HFFc6 (cell line): ENCODE results near the gene CCDC149. TPM values are rescaled to one million over a fixed set of nuclear protein-coding genes. Genes with fewer than 3 reads are reported as not detected.

Source experiments
- DNase-seq: peaks from one replicate; pipeline ENCODE4 v3.0.0-alpha.2; 2018
- H3K27ac Mint-ChIP-seq: 2 replicates; pipeline ENCODE4 v1.8.0; 2020; ENCODE audit warnings: mild to moderate bottlenecking, mixed read lengths
- H3K27me3 Mint-ChIP-seq: 2 replicates; pipeline ENCODE4 v1.8.0; 2021; ENCODE audit warnings: mild to moderate bottlenecking, moderate library complexity, mixed read lengths; ENCODE audit not compliant: insufficient read depth
- H3K36me3 Mint-ChIP-seq: 2 replicates; pipeline ENCODE4 v1.8.0; 2021; ENCODE audit warnings: low read depth, mixed read lengths
- H3K4me1 Mint-ChIP-seq: 2 replicates; pipeline ENCODE4 v1.8.0; 2020; ENCODE audit warnings: low read depth, mixed read lengths
- H3K4me3 Mint-ChIP-seq: 2 replicates; pipeline ENCODE4 v1.8.0; 2020; ENCODE audit warnings: mild to moderate bottlenecking, moderate library complexity, mixed read lengths
- H3K9me3 Mint-ChIP-seq: 2 replicates; pipeline ENCODE4 v1.8.0; 2020; ENCODE audit warnings: mild to moderate bottlenecking, mixed read lengths
- total RNA-seq, 6 experiments: library from RNA; stranded (reverse); fragmentation: NEBNext Ultra II Directional; extraction: Animal tissue kit (Norgen Biotek cat#: 25700); gene quantifications; 2 replicates in 1 of 6; 3 replicates in 5 of 6; pipeline ENCODE4 v1.2.3, GENCODE V29; 2021
- TF ChIP-seq, protein P1 (sequence below): fragments of 200-600 bp; sonication (generic); IDR thresholded peaks from 2 replicates; pipeline ENCODE4 v1.5.0; 2021; ENCODE audit warnings: antibody characterized with exemption, mild to moderate bottlenecking

Gene CCDC149
- total RNA-seq, 6 experiments from 2014 or later: 10.9 to 13.5 (median 12.9) TPM

DNA sequence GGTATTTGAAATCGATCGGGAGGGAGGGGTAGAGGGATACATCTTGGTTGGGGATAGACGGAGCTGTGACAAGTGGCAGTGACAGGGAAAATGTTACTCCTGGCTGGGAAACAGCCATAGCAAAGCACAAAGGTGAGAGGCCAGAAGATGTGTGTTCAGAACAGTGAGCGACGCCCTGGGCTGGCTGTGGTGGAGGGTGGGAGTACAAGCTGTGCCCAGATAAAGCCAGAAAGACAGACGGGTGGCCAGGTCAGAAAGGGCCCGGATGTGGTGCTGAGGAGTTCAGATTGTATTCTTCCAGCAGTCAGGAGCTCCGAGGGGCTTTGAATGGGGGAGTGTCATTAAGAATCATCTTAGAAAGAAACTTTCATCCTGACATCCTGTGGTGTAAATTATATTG is 27.9 kb downstream of the CCDC149 start:
- peaks cover 24% of the 10 kb centered on the region for H3K4me1 Mint-ChIP-seq
- no peak overlapping the region for H3K27ac Mint-ChIP-seq

DNA sequence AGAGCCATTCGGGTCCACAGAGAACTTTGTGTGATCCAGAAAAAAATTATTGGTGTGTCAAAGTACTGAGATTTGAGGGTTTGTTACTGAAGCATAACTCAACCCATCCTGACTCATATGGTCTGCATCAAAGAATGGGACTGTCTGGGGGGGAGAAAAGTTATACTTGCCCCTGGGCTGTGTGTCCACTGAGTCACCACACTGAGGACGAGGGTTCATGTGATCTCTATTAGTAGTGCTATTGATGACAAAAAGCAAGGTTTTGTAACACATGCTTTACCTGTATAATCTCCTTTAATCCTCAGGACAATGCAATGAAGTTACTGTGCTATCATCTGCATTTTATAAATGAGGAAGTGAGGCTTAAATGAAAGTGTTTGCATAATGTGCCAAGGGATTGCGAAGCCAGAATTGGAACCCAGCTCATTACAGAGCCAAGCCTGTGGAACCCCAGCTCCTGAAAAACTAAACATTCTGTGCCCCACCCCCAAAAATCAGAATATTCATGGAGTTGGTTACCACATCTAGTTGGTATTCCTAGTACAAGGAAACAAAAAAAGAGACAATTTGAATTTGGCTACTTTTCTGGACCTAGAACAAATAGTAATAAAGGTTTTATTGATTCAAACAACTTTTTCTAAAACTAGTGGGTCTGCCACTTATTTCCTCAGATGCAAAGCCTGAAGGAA is 31.2 kb downstream of the CCDC149 start:
- no peak for DNase-seq
- Mint-ChIP-seq H3K27me3 (no peaks in the 10 kb centered on the region; the same call in 1 of the 2 replicates), H3K4me3 (no peak overlapping the region), H3K4me1 (peaks cover 20% of the 10 kb centered on the region), H3K27ac (no peak overlapping the region), H3K9me3 (no peaks in the 10 kb centered on the region), H3K36me3 (peaks cover 11% of the 10 kb centered on the region)
- TF ChIP-seq, protein P1, sequence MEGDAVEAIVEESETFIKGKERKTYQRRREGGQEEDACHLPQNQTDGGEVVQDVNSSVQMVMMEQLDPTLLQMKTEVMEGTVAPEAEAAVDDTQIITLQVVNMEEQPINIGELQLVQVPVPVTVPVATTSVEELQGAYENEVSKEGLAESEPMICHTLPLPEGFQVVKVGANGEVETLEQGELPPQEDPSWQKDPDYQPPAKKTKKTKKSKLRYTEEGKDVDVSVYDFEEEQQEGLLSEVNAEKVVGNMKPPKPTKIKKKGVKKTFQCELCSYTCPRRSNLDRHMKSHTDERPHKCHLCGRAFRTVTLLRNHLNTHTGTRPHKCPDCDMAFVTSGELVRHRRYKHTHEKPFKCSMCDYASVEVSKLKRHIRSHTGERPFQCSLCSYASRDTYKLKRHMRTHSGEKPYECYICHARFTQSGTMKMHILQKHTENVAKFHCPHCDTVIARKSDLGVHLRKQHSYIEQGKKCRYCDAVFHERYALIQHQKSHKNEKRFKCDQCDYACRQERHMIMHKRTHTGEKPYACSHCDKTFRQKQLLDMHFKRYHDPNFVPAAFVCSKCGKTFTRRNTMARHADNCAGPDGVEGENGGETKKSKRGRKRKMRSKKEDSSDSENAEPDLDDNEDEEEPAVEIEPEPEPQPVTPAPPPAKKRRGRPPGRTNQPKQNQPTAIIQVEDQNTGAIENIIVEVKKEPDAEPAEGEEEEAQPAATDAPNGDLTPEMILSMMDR: no peak

More for the DNA sequence above, 27.9 kb downstream of the CCDC149 start:
- H3K27me3 Mint-ChIP-seq: peaks cover 2% of the 10 kb centered on the region; the same call in 1 of the 2 replicates
- peaks cover 18% of the 10 kb centered on the region for H3K36me3 Mint-ChIP-seq
- TF ChIP-seq, protein P1: no peak
- DNase-seq: no peak
- no peaks in the 10 kb centered on the region for H3K9me3 Mint-ChIP-seq
- no peak overlapping the region for H3K4me3 Mint-ChIP-seq

DNA sequence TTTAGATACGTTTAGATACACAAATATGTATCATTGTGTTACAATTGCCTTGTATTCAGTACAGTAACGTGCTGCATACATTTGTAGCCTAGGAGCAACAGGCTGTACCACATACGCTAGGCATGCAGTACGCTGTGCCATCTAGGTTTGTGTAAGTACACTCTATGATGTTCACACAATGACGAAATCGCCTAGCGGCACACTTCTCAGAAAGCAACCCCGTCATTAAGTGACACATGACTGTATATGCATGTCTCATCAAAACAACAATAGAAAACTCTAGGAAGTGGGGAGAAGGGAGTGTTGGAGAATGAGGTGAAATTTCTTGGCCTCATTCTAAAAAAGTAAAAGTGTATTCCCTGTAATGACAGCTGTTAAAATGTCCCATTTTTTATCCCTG is 32.7 kb downstream of the CCDC149 start:
- H3K4me3 Mint-ChIP-seq: no peak overlapping the region
- no peaks in the 10 kb centered on the region for H3K9me3 Mint-ChIP-seq
- no peak overlapping the region for H3K27ac Mint-ChIP-seq
- DNase-seq: no peak
- TF ChIP-seq, protein P1: no peak
- peaks cover 20% of the 10 kb centered on the region for H3K4me1 Mint-ChIP-seq
- H3K27me3 Mint-ChIP-seq: no peaks in the 10 kb centered on the region; the same call in 1 of the 2 replicates
- peaks cover 11% of the 10 kb centered on the region for H3K36me3 Mint-ChIP-seq

DNA sequence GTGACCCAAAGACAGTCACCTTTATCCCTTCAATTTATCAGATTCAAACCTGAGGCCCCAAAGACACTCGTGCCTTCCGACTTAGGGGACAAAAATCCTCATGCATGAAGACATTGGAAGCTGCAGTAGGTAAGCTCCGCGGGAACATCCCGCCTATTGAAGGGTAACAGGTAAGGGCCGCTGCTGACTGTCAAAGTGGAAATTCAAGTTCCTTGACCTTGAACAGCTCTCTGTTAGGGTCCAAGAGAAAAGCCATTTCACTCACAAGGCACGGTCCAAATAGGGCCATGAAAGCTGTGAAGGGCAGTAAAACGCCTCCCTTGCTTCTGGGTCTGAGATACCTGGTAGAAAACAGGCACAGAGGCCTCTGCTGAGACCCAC is 34.2 kb downstream of the CCDC149 start:
- H3K27ac Mint-ChIP-seq: no peak overlapping the region
- no peak for DNase-seq
- H3K4me1 Mint-ChIP-seq: peaks cover 20% of the 10 kb centered on the region
- TF ChIP-seq, protein P1: no peak
- H3K27me3 Mint-ChIP-seq: no peaks in the 10 kb centered on the region
- H3K36me3 Mint-ChIP-seq: peaks cover 11% of the 10 kb centered on the region
- H3K9me3 Mint-ChIP-seq: no peaks in the 10 kb centered on the region
- no peak overlapping the region for H3K4me3 Mint-ChIP-seq

DNA sequence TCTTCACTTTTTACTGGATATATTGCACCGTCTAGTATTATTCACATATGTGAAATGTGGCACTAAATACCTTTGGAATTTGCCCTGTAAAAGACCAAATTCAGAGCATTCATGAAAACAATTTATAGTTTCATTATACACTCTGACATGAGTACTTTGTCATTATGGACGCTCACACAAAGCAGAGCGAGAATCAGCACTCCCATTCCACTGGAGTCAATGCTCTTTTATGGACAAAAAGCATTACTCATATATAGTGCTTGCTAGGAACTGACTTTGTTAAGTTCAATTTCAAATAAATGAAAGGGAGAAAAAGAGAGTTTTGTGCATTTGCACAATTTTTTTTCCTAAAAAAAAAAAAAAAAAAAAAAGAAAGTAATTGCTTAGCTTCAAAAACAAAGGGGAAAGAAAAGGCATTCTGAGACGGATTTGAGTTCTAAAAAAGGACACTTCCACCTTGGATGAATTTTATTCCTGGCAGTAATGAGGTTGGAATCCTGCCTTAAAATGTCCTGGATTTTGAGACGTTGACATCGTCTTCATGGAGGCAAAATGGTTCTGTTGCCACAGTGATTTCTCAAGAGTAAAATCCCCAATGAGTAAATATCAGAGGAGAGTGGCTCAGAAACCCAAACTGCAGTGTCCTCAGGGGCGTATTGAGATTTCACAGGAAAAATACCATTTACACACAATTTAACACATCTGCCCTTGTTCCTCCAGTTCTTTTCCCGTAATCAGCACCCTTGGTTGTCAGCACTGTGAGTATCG is 34.8 kb downstream of the CCDC149 start:
- DNase-seq: no peak
- H3K27ac Mint-ChIP-seq: no peak overlapping the region
- TF ChIP-seq, protein P1: no peak

More for the DNA sequence above, 34.8 kb downstream of the CCDC149 start:
- no peak overlapping the region for H3K4me3 Mint-ChIP-seq
- no peaks in the 10 kb centered on the region for H3K27me3 Mint-ChIP-seq
- H3K4me1 Mint-ChIP-seq: peaks cover 19% of the 10 kb centered on the region
- peaks cover 16% of the 10 kb centered on the region for H3K36me3 Mint-ChIP-seq
- H3K9me3 Mint-ChIP-seq: no peaks in the 10 kb centered on the region
